ENCODE measurements around the gene LRRC31.

The LRRC31 gene

GRCh38 chr3:169861871-169862270 lies 7.9 kb downstream of the LRRC31 start:
- DNase-seq = no peak

GRCh38 chr3:169857811-169858210 lies 11.9 kb downstream of the LRRC31 start:
- DNase-seq = no peak

DNA sequence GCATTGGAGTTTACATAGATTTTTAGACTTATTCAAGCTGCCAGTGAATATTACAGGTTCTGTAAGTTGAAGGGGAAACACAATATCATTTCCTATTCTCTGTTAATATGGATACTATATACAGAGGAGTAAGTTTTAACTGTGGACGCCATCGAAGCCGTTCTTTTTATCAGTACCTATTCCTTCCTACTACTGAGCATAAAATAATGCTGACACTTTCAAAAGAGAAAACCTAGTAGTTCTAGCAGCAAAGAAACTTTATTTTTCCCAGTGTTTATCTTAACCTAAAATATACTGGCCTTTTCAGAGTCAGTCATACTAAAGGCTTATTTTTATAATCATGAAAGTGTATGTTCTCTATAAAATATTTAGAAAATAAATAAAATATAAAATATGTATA lies 14.2 kb downstream of the LRRC31 start:
- no peak for DNase-seq

DNA sequence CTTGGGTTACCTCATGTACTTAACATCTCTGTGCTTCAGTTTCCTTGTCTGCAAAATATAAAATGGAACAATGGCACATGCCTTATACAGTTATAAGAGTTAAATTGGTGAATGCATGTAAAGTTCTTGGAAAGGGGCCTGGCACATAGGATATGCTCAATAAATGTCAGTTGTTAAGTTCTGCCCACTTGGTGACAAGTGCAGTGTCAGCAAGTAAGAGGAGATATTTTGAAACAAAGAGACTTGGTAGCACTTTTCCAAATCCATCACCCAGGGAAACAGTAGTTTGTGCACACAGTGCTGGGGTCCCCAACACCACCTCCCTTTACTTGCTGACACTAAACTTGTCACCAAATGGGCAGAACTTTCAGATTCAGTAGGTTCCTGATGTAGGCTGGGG lies 19.1 kb downstream of the LRRC31 start:
- DNase-seq = no peak

- DNase-seq = no peak
Measured at GRCh38 chr3:169848741-169849140, 21.0 kb downstream of the LRRC31 start.

DNA sequence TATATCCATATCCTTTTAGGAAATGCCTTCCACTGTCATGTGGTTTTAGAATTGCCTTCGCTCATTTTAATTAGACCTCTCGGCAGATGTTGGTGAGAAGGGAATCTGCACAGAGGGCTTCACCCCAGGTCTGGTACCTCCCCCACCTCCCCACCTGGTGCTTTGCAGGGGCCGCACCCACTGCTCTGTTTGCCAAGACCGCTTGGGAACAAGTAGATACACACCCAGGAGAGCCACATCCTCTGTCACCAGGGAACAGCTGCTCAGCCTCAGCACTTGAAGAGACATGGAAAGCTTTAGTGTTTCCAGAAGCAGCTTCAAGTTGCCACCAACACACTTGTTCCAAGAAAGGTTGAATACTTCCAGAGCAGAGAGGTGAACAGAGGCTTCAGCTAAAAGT lies 21.8 kb downstream of the LRRC31 start:
- no peak for DNase-seq

GRCh38 chr3:169846458-169847193 lies 23.1 kb downstream of the LRRC31 start:
- DNase-seq = no peak

DNA sequence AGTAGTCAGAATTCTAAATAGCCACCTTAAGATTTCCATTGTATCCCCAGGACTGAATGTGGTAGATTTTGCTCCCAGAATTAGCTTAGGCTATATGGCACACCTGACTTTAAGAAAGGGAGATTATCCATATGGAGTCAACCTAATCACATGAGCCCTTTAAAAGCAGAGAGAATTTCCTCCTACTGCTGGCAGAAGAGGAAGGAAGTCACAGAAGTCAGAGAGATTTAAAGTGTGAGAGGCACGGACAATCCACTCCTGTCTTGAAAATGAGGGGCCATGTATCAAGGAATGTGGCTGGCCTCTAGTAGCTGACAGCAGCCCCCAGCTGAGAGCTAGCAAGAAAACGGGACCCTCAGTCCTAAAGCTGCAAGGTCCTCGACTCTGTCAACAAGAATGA lies 26.8 kb downstream of the LRRC31 start:
- DNase-seq = no peak

- DNase-seq = no peak
Measured at GRCh38 chr3:169841171-169841570, 28.6 kb downstream of the LRRC31 start.

DNA sequence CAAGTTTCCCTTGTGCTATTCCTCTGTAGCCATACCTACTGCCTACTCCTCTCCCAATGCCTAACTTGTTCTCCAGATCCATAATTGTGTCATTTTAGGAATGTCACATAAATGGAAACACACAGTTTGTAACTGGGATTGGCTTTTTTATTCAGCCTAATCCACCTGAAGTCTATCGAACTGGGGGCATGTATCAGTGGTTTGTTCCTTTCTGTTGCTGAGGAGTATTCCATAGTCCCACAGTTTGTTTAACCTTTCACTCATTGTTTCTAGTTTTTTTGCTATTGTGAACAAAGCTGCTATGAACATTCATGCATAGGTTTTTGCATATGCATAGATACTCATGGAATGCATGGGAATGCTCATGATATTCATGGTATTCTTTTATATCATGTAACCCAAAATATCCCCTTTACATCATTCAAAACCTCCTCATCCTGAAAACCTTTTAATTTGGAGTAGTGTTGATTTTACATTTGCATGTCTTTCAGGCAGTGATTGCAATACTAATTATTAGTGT lies 31.2 kb downstream of the LRRC31 start:
- no peak for DNase-seq

DNA sequence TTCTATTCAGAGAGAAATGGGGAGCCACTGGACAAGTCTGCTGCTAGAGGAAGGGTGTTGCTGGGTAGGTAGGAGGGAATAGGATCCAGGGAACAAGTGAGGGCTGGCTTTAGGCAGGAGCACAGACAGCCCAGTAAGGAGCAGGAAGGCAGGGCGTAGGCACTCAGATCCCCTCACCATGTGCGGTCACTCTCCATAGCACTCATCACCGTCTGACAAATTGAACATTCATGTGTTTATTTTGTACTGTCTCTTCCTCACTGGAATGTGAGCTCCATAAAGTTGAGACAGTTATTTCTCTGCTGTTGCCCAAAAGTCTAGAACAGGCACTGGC lies 32.8 kb downstream of the LRRC31 start:
- no peak for DNase-seq

DNA sequence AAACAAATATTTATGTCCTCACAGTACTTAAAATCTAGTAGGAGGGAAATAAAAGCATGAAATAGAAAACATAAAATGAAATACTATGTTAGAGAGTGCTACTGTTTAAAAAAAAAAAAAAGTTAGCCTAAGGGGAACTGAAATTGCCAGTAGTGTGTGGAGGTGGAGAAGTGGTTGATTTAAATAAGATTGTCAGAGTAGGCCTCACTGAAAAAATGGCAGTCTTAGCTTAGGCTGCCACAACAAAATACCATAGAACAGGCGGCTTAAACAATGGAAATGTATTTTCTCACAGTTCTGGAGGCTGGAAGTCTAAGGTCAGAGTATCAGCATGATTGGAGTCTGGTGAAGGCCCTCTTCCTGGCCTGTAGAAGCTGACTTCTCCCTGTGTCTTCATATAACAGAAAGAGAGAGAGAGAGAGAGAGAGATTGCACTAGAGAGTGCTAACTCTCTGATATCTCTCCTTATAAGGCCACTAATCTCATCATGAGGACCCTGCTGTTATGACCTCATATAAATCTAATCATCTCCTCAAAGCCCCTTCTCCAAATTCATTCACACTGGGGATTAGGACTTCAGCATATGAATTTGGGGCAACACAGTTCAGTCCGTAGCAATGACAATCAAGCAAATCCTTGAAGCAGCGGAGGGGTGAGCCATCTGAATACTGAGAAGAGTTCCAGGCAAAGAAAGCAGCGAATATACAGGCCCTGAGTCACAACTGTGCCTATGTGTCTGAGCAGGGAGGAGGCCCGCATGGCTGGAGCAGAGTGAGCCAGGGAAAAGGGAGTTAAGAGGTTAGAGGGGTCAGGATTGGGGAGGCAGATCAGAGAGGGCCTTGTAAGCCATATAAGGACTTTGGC lies 33.4 kb downstream of the LRRC31 start:
- DNase-seq = no peak

GRCh38 chr3:169835533-169835932 lies 34.2 kb downstream of the LRRC31 start:
- DNase-seq = no peak

GRCh38 chr3:169827712-169828111 lies 42.0 kb downstream of the LRRC31 start:
- no peak for DNase-seq

DNA sequence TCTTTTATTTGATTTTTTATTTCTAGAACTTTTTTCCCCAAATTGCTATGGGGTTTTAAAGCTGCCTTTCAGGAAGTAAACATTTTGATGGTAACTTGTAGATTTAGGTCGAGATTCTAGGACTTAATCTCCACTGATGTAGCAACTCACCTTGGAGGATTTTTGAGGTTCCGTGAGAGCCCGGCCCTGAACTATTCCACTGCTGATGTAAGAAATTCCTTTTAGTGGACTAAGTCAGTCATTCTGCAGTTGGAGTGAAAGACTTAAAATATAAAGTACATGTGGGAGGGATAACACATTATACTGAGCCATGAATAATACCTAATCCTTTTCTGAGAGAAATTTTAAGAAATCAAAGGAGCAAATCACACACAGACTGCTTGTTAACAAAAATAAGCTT lies 44.4 kb downstream of the LRRC31 start:
- no peak for DNase-seq

- no peak for DNase-seq
Measured at GRCh38 chr3:169822983-169823382, 46.8 kb downstream of the LRRC31 start.

DNA sequence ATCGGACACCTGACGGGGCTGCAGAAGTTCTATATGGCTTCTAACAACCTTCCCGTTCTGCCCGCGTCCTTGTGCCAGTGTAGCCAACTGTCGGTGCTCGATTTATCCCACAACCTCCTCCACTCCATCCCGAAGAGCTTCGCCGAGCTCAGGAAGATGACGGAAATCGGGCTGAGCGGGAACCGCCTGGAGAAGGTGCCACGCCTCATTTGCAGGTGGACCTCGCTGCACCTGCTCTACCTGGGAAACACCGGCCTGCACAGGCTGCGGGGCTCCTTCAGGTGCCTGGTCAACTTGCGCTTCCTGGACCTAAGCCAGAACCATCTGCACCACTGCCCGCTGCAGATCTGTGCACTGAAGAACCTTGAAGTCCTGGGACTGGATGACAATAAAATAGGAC lies 47.2 kb downstream of the LRRC31 start:
- DNase-seq = no peak

GRCh38 chr3:169822091-169822490 lies 47.6 kb downstream of the LRRC31 start:
- no peak for DNase-seq

DNA sequence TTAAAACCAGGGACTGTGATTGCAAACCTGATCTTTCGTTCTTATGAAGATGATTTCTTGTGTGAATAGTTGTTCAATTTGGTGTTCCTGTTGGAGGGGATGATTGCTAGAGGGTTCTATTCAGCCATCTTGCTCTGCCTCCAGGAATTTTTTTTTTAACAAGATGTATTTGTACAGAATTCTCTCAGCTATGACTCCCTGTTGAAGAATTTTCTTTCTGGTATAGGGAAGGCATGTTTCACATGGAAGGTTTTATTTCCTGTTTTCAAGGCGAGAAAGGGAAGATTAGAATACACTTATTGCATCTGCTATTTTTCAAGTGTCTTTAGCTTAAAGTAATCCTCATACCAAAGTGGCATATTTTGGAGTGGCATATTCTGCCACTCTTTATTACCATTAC lies 51.4 kb downstream of the LRRC31 start:
- DNase-seq = no peak

- no peak for DNase-seq
Measured at GRCh38 chr3:169815590-169816150, 54.1 kb downstream of the LRRC31 start.

DNA sequence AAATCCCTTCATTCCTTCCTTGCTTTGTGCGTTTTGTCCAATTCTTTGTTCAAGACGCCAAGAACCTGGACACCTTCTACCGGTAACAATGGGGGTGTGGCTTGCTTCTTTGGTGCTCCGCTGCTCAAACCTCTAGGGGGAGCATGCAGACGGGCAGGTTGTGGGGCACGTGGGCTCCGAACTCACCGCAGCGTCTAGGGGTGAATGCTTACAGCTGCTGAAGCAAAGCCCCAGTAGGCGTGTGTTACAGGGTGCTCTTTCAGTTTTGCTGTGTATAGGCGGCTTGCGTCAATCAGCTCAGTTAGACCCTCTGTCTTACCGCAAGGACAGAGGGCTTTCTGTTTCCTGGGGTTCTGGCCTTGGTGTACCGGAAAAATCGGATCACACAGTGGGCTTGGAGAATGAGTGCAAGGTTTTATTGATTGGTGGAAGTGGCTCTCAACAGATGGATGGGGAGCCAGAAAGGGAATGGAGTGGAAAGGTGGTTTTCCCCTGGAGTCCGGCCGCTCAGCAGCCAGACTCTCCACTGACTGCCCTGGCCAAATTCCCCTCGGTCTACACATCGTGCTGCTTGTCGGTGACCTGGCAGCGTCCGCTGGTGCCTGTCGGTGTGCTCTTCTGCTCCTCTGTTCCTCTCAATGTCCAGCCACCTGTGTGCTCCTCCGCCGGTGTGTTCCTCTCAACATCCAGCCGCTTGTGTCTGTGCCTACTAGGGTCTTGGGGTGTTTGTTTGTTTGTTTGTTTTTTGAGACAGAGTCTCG lies 55.8 kb downstream of the LRRC31 start:
- no peak for DNase-seq

- no peak for DNase-seq
Measured at GRCh38 chr3:169813278-169813677, 56.5 kb downstream of the LRRC31 start.

All from OCI-M1 (cell line).